Keratinocyte (primary cell): ENCODE data around the gene FAM221A. TPM values are rescaled to one million over a fixed set of nuclear protein-coding genes. Genes with fewer than 3 reads are reported as not detected.

Source experiments
- DNase-seq: peaks from one replicate; pipeline ENCODE4 v3.0.0-alpha.2; 2011; ENCODE audit warnings: low read depth, missing footprints, low spot score
- FAIRE-seq: peaks from 2 replicates; lab custom pipeline; 2011; peaks lifted over from hg19 to GRCh38; lab: Jason Lieb, UNC
- H2AFZ ChIP-seq: 2 replicates; pipeline ENCODE4 v1.6.0; 2012; ENCODE audit warnings: low read length, control low read depth, inconsistent platforms; ENCODE audit not compliant: control insufficient read depth
- H3K27ac ChIP-seq: 2 replicates; pipeline ENCODE4 v1.5.1; 2011; ENCODE audit warnings: low read length; ENCODE audit not compliant: control insufficient read depth, insufficient read depth
- H3K27me3 ChIP-seq: 3 replicates; pipeline ENCODE4 v1.6.0; 2011; ENCODE audit warnings: low read length; ENCODE audit not compliant: control insufficient read depth, insufficient read depth; ENCODE audit errors: extremely low read depth
- H3K36me3 ChIP-seq, 2 experiments: 2 replicates in 1 of 2; 3 replicates in 1 of 2; pipeline ENCODE4 v1.5.1; 2011; ENCODE audit warnings: low read length in 2 of 2, mild to moderate bottlenecking in 1 of 2; ENCODE audit not compliant: control insufficient read depth in 2 of 2, insufficient read depth in 2 of 2; ENCODE audit errors: extremely low read depth in 1 of 2
- H3K4me1 ChIP-seq: 3 replicates; pipeline ENCODE4 v1.5.1; 2011; ENCODE audit warnings: low read length; ENCODE audit not compliant: control insufficient read depth, insufficient read depth; ENCODE audit errors: extremely low read depth
- H3K4me2 ChIP-seq: 3 replicates; pipeline ENCODE4 v1.6.0; 2011; ENCODE audit warnings: low read depth, low read length; ENCODE audit not compliant: control insufficient read depth, insufficient read depth; ENCODE audit errors: extremely low read depth
- H3K4me3 ChIP-seq, 3 experiments: fragments of 200-600 bp in 1 of 3; sonication (generic) in 1 of 3; 2 replicates in 2 of 3; 3 replicates in 1 of 3; pipeline ENCODE4 v1.5.1; 2011 to 2016; ENCODE audit warnings: low read length in 3 of 3, mild to moderate bottlenecking in 3 of 3, control low read depth in 2 of 3, inconsistent platforms in 1 of 3, low read depth in 1 of 3, mixed read lengths in 1 of 3, mixed run types in 1 of 3, moderate library complexity in 1 of 3; ENCODE audit not compliant: control insufficient read depth in 2 of 3, insufficient read depth in 2 of 3; ENCODE audit errors: extremely low read depth in 1 of 3
- H3K79me2 ChIP-seq: 2 replicates; pipeline ENCODE4 v1.6.0; 2012; ENCODE audit warnings: low read length; ENCODE audit not compliant: control insufficient read depth, insufficient read depth
- H3K9ac ChIP-seq: 3 replicates; pipeline ENCODE4 v1.6.0; 2011; ENCODE audit warnings: low read length; ENCODE audit not compliant: control insufficient read depth, insufficient read depth; ENCODE audit errors: extremely low read depth
- H3K9me1 ChIP-seq: 3 replicates; pipeline ENCODE4 v1.6.0; 2011; ENCODE audit warnings: low read length; ENCODE audit not compliant: control insufficient read depth, insufficient read depth; ENCODE audit errors: extremely low read depth
- H3K9me3 ChIP-seq: 2 replicates; pipeline ENCODE4 v1.5.1; 2012; ENCODE audit warnings: low read depth, low read length; ENCODE audit not compliant: control insufficient read depth
- H4K20me1 ChIP-seq: 3 replicates; pipeline ENCODE4 v1.6.0; 2011; ENCODE audit warnings: low read length; ENCODE audit not compliant: control insufficient read depth, insufficient read depth; ENCODE audit errors: extremely low read depth
- EZH2 ChIP-seq: IDR thresholded peaks from one replicate; pipeline ENCODE4 v1.6.1; 2012; ENCODE audit warnings: inconsistent platforms, mild to moderate bottlenecking, low read length, moderate library complexity
- dilution Hi-C: fragments of 300-500 bp; cut with MboI; formaldehyde crosslinking; loops from one replicate; pipeline ENCODE4 v1.7.0; 2020; ENCODE audit warnings: low sequenced_read_pairs; ENCODE audit not compliant: extremely low pct_ligation_motif_present
- polyA plus RNA-seq, 5 experiments: library from polyadenylated mRNA; depleted of rRNA in 3 of 5; stranded (reverse) in 3 of 5; stranded (forward) in 1 of 5; unstranded in 1 of 5; fragments of >200 nt; gene quantifications; 1 replicate in 1 of 5; 2 replicates in 3 of 5; 3 replicates in 1 of 5; pipeline versions ENCODE4 v1.2.1 to v1.2.3, GENCODE V29; 2011 to 2012; ENCODE audit warnings: missing spikeins in 2 of 5, low read depth in 1 of 5, low replicate concordance in 1 of 5
- TF ChIP-seq, protein P1 (sequence below), 3 experiments: IDR thresholded peaks in 1 of 3; conservative IDR thresholded peaks in 1 of 3; optimal IDR thresholded peaks in 1 of 3; 2 replicates in 2 of 3; 3 replicates in 1 of 3; pipeline versions ENCODE3 to v1.5.1; 2011; ENCODE audit warnings: low read length in 3 of 3, mild to moderate bottlenecking in 3 of 3, moderate library complexity in 2 of 3, control low read depth in 1 of 3, inconsistent platforms in 1 of 3; ENCODE audit not compliant: insufficient read depth in 2 of 3; ENCODE audit errors: extremely low read depth in 1 of 3

The FAM221A gene
- polyA plus RNA-seq, 1 donor (not counting 4 experiments of a cell fraction or from before 2014, with no cell fraction given) = 0.93 TPM

DNA sequence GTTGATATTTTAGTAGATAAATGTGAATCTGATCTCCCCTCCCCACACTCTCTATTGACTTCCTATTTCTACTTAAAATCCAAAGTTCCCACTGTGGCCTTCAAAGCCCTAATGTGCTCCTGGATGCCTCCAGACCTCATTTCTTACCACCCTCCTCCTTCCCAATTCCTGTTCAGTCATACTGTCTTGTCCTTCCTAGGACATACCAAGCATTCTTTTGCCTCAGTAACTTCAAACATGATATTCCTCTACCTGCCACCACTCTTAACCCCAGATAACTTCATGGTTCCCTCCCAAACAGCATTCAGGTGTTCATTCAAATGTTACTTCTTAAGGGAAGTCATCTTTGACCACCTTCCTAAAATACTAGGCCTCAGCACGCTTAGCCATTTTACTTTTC is 34.2 kb upstream of the FAM221A start:
- no peak for FAIRE-seq
- dilution Hi-C loops = no loop called here

GRCh38 chr7:23653942-23654341 is 26.1 kb upstream of the FAM221A start:
- H3K27ac ChIP-seq = no peak overlapping the region
- H3K9me1 ChIP-seq = no peaks in the 10 kb centered on the region
- H3K4me2 ChIP-seq = no peak overlapping the region
- H3K4me3 ChIP-seq = no peak overlapping the region
- H3K9ac ChIP-seq = no peak overlapping the region
- no peak for DNase-seq
- dilution Hi-C loops = no loop called here
- no peak for TF ChIP-seq EZH2
- TF ChIP-seq, protein P1, sequence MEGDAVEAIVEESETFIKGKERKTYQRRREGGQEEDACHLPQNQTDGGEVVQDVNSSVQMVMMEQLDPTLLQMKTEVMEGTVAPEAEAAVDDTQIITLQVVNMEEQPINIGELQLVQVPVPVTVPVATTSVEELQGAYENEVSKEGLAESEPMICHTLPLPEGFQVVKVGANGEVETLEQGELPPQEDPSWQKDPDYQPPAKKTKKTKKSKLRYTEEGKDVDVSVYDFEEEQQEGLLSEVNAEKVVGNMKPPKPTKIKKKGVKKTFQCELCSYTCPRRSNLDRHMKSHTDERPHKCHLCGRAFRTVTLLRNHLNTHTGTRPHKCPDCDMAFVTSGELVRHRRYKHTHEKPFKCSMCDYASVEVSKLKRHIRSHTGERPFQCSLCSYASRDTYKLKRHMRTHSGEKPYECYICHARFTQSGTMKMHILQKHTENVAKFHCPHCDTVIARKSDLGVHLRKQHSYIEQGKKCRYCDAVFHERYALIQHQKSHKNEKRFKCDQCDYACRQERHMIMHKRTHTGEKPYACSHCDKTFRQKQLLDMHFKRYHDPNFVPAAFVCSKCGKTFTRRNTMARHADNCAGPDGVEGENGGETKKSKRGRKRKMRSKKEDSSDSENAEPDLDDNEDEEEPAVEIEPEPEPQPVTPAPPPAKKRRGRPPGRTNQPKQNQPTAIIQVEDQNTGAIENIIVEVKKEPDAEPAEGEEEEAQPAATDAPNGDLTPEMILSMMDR (optimal IDR thresholded peaks at IDR 0.05 in 1 of 3, IDR thresholded peaks at IDR 0.05 in 1 of 3, conservative IDR thresholded peaks at IDR 0.05 in 1 of 3; ENCODE audit: extremely low read depth in 1 of 3, insufficient read depth in 2 of 3, low read length in 3 of 3) = no peak
- no peak for FAIRE-seq
- H3K36me3 ChIP-seq = no peaks in the 10 kb centered on the region
- H3K79me2 ChIP-seq = no peaks in the 10 kb centered on the region
- H3K27me3 ChIP-seq = no peaks in the 10 kb centered on the region
- H4K20me1 ChIP-seq = no peaks in the 10 kb centered on the region
- H2AFZ ChIP-seq = no peak overlapping the region
- H3K4me1 ChIP-seq = no peaks in the 10 kb centered on the region
- peaks cover 11% of the 10 kb centered on the region for H3K9me3 ChIP-seq

More for the DNA sequence above, 34.2 kb upstream of the FAM221A start:
- Histone ChIP-seq H3K9ac (no peak overlapping the region), H3K4me3 (no peak overlapping the region), H2AFZ (no peak overlapping the region), H3K36me3 (no peaks in the 10 kb centered on the region), H3K4me1 (peaks cover 3% of the 10 kb centered on the region), H3K27ac (no peak overlapping the region), H3K79me2 (no peaks in the 10 kb centered on the region), H3K9me1 (no peaks in the 10 kb centered on the region), H3K27me3 (no peaks in the 10 kb centered on the region), H4K20me1 (no peaks in the 10 kb centered on the region), H3K4me2 (no peak overlapping the region), H3K9me3 (no peaks in the 10 kb centered on the region)
- DNase-seq = no peak
- TF ChIP-seq, protein P1 (optimal IDR thresholded peaks at IDR 0.05 in 1 of 3, IDR thresholded peaks at IDR 0.05 in 1 of 3, conservative IDR thresholded peaks at IDR 0.05 in 1 of 3; ENCODE audit: extremely low read depth in 1 of 3, insufficient read depth in 2 of 3, low read length in 3 of 3) = no peak
- TF ChIP-seq EZH2 = no peak
